Subcutaneous adipose tissue (tissue), 4 donors: ENCODE results near the gene TTC28. TPM values are rescaled to one million over a fixed set of nuclear protein-coding genes. Genes with fewer than 3 reads are reported as not detected.

ENCODE experiments used
- CTCF ChIP-seq: fragments of 450-650 bp; IDR thresholded peaks from one replicate; pipeline ENCODE4 v1.5.1; 2016; ENCODE audit warnings: low read depth, mild to moderate bottlenecking, control low read depth, antibody characterized with exemption, moderate library complexity
- total RNA-seq, 4 donors: library from RNA; depleted of rRNA; stranded (reverse); fragments of >200 nt; gene quantifications; one replicate each; pipeline ENCODE4 v1.1.0, GENCODE V29; 2016

TTC28 gene
- total RNA-seq, 4 donors from 2014 or later, result 42.6 to 71.6 (median 43.4) TPM

GRCh38 chr22:28506150-28506535 is 173.5 kb downstream of the TTC28 start:
- TF ChIP-seq CTCF, result no peak

- no peak for TF ChIP-seq CTCF
Observed at GRCh38 chr22:28505416-28506149, 174.1 kb downstream of the TTC28 start.

GRCh38 chr22:28500006-28500405 is 179.6 kb downstream of the TTC28 start:
- TF ChIP-seq CTCF, result no peak

- no peak for TF ChIP-seq CTCF
Observed at GRCh38 chr22:28498044-28498443, 181.6 kb downstream of the TTC28 start.

- TF ChIP-seq CTCF, result no peak
Observed at GRCh38 chr22:28497188-28497587, 182.5 kb downstream of the TTC28 start.

GRCh38 chr22:28488825-28489224 is 190.8 kb downstream of the TTC28 start:
- TF ChIP-seq CTCF, result no peak

GRCh38 chr22:28484662-28485061 is 195.0 kb downstream of the TTC28 start:
- TF ChIP-seq CTCF, result no peak
